Measurements from ENCODE around the gene TTYH2. TPM values are rescaled to one million over a fixed set of nuclear protein-coding genes. Genes with fewer than 3 reads are reported as not detected.
"Not testable (repeated sequence)": the region's sequence is repeated elsewhere in the genome, so short reads cannot be mapped to it uniquely, and the experiment has no call there.

The TTYH2 gene
- total RNA-seq, 1 donor from 2014 or later, result 3.8 TPM

- peaks cover 6% of the 10 kb centered on the region for H3K27me3 Mint-ChIP-seq
- no peaks in the 10 kb centered on the region for H3K36me3 Mint-ChIP-seq (ENCODE audit: low read depth)
- no peak overlapping the region for H3K27ac Mint-ChIP-seq
- H3K4me3 Mint-ChIP-seq, result no peak overlapping the region
- DNase-seq (no peak), ATAC-seq (ENCODE audit: low read depth) (no peak)
- ChIA-PET CTCF (no interaction called here), POLR2A (no interaction called here)
- peaks cover 3% of the 10 kb centered on the region for H3K9me3 Mint-ChIP-seq
- no peaks in the 10 kb centered on the region for H3K4me1 Mint-ChIP-seq
- TF ChIP-seq, protein P1, sequence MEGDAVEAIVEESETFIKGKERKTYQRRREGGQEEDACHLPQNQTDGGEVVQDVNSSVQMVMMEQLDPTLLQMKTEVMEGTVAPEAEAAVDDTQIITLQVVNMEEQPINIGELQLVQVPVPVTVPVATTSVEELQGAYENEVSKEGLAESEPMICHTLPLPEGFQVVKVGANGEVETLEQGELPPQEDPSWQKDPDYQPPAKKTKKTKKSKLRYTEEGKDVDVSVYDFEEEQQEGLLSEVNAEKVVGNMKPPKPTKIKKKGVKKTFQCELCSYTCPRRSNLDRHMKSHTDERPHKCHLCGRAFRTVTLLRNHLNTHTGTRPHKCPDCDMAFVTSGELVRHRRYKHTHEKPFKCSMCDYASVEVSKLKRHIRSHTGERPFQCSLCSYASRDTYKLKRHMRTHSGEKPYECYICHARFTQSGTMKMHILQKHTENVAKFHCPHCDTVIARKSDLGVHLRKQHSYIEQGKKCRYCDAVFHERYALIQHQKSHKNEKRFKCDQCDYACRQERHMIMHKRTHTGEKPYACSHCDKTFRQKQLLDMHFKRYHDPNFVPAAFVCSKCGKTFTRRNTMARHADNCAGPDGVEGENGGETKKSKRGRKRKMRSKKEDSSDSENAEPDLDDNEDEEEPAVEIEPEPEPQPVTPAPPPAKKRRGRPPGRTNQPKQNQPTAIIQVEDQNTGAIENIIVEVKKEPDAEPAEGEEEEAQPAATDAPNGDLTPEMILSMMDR (IDR thresholded peaks at IDR 0.05), result no peak
- intact Hi-C loops (cut with micrococcal nuclease), result no loop called here
Measured at GRCh38 chr17:74262601-74263000, 49.2 kb downstream of the TTYH2 start.

DNA sequence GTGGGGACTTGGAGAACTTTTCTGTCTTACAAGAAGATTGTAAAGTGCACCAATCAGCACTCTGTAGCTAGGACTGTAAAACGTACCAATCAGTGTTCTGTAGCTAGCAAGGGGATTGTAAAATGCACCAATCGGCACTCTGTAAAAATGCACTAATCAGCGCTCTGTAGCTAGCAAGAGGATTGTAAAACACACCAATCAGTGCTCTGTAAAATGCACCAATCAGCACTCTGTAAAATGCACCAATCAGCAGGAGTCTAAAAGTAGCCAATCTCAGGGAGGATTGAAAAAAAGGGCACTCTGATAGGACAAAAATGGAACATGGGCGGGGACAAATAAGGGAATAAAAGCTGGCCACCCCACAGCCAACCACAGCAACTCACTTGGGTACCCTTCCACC lies 53.7 kb downstream of the TTYH2 start:
- POLR2A ChIA-PET; intact Hi-C loops (cut with micrococcal nuclease); ATAC-seq (ENCODE audit: low read depth); H3K9me3 Mint-ChIP-seq; H3K4me3 Mint-ChIP-seq; H3K27ac Mint-ChIP-seq; CTCF ChIA-PET; DNase-seq; H3K36me3 Mint-ChIP-seq (ENCODE audit: low read depth); H3K4me1 Mint-ChIP-seq: not testable (repeated sequence)
- peaks cover 21% of the 10 kb centered on the region for H3K27me3 Mint-ChIP-seq

GRCh38 chr17:74267579-74267978 lies 54.2 kb downstream of the TTYH2 start:
- Mint-ChIP-seq H3K4me3 (no peak overlapping the region), H3K9me3 (peaks cover 3% of the 10 kb centered on the region), H3K27me3 (peaks cover 21% of the 10 kb centered on the region), H3K27ac (no peak overlapping the region), H3K36me3 (ENCODE audit: low read depth) (no peaks in the 10 kb centered on the region), H3K4me1 (no peaks in the 10 kb centered on the region)
- intact Hi-C loops (cut with micrococcal nuclease), result no loop called here
- ChIA-PET POLR2A (no interaction called here), CTCF (no interaction called here)
- ATAC-seq (ENCODE audit: low read depth) (no peak), DNase-seq (no peak)
- TF ChIP-seq, protein P1 (IDR thresholded peaks at IDR 0.05), result no peak

GRCh38 chr17:74267987-74268499 lies 54.7 kb downstream of the TTYH2 start:
- H3K9me3 Mint-ChIP-seq, result peaks cover 3% of the 10 kb centered on the region
- TF ChIP-seq, protein P1 (IDR thresholded peaks at IDR 0.05), result no peak
- ATAC-seq (ENCODE audit: low read depth), result no peak
- peaks cover 26% of the 10 kb centered on the region for H3K27me3 Mint-ChIP-seq
- ChIA-PET POLR2A (no interaction called here), CTCF (no interaction called here)
- no peak overlapping the region for H3K27ac Mint-ChIP-seq
- no peak for DNase-seq
- no peaks in the 10 kb centered on the region for H3K4me1 Mint-ChIP-seq
- H3K4me3 Mint-ChIP-seq, result no peak overlapping the region
- H3K36me3 Mint-ChIP-seq (ENCODE audit: low read depth), result no peaks in the 10 kb centered on the region
- intact Hi-C loops (cut with micrococcal nuclease), result no loop called here

DNA sequence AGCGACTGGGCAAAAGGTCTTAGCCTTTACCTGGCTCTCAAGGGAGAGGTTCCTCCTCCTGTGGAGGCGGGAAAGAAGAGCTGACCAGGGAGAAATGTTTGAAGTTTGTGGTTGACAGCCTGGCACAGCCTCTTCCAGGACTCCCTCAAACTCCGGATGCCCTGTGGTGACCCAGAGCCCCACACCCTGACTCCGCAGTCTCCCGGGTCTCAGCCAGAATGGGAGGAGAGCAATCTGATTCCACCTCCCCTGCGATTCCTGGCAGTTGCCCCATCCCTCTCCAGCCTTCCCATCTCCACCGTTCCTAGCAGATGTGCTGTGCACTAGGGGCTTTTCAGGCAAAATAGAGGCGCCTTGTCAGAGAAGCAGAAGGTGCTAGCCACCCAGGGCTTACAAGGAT lies 55.2 kb downstream of the TTYH2 start:
- ATAC-seq (ENCODE audit: low read depth), result no peak
- peaks cover 28% of the 10 kb centered on the region for H3K27me3 Mint-ChIP-seq
- ChIA-PET POLR2A (no interaction called here), CTCF (no interaction called here)
- TF ChIP-seq, protein P1 (IDR thresholded peaks at IDR 0.05), result no peak
- DNase-seq, result no peak
- H3K27ac Mint-ChIP-seq, result no peak overlapping the region
- H3K9me3 Mint-ChIP-seq, result peaks cover 3% of the 10 kb centered on the region
- H3K4me1 Mint-ChIP-seq, result peaks cover under 1% of the 10 kb centered on the region
- intact Hi-C loops (cut with micrococcal nuclease), result no loop called here
- no peak overlapping the region for H3K4me3 Mint-ChIP-seq
- no peaks in the 10 kb centered on the region for H3K36me3 Mint-ChIP-seq (ENCODE audit: low read depth)

- Mint-ChIP-seq H3K9me3 (peaks cover 3% of the 10 kb centered on the region), H3K36me3 (ENCODE audit: low read depth) (no peaks in the 10 kb centered on the region), H3K27me3 (peaks cover 45% of the 10 kb centered on the region), H3K4me1 (peaks cover 14% of the 10 kb centered on the region), H3K4me3 (no peak overlapping the region), H3K27ac (no peak overlapping the region)
- ATAC-seq (ENCODE audit: low read depth), result no peak
- TF ChIP-seq, protein P1 (IDR thresholded peaks at IDR 0.05), result no peak
- intact Hi-C loops (cut with micrococcal nuclease), result no loop called here
- ChIA-PET POLR2A (no interaction called here), CTCF (no interaction called here)
- no peak for DNase-seq
Measured at GRCh38 chr17:74270333-74270732, 57.0 kb downstream of the TTYH2 start.

Measured in activated B cell treated with CpG ODN at 0.5 μM for 24 hours (primary cell).